Neural crest cell (in vitro differentiated cells): Measurements from ENCODE around the gene OR7G2. TPM values are rescaled to one million over a fixed set of nuclear protein-coding genes. Genes with fewer than 3 reads are reported as not detected.

Source experiments
- DNase-seq: peaks from one replicate; pipeline ENCODE4 v3.0.0; 2021; ENCODE audit warnings: low read depth, mixed read lengths, low spot score
- H3K27ac Mint-ChIP-seq: one replicate; pipeline ENCODE4 v1.8.0; 2021; ENCODE audit warnings: mild to moderate bottlenecking, mixed read lengths; ENCODE audit not compliant: unreplicated experiment
- H3K27me3 Mint-ChIP-seq: 2 replicates; pipeline ENCODE4 v1.8.0; 2021; ENCODE audit warnings: low read depth, mild to moderate bottlenecking, mixed read lengths
- H3K36me3 Mint-ChIP-seq: 2 replicates; pipeline ENCODE4 v1.8.0; 2021; ENCODE audit warnings: low read depth, mild to moderate bottlenecking, mixed read lengths
- H3K4me1 Mint-ChIP-seq: 2 replicates; pipeline ENCODE4 v1.8.0; 2021; ENCODE audit warnings: mixed read lengths
- H3K4me3 Mint-ChIP-seq: one replicate; pipeline ENCODE4 v1.8.0; 2021; ENCODE audit warnings: mild to moderate bottlenecking, mixed read lengths
- H3K9me3 Mint-ChIP-seq: 2 replicates; pipeline ENCODE4 v1.8.0; 2021; ENCODE audit warnings: mixed read lengths
- CTCF ChIP-seq: fragments of 200-600 bp; sonication (generic); conservative IDR thresholded peaks from 2 replicates; pipeline ENCODE4 v1.5.0; 2021; ENCODE audit warnings: antibody characterized with exemption, mild to moderate bottlenecking
- total RNA-seq: library from RNA; stranded (reverse); gene quantifications from 2 replicates; pipeline ENCODE4 v1.2.1, GENCODE V29; 2021

The OR7G2 gene
- total RNA-seq, 1 donor from 2014 or later: not detected

DNA sequence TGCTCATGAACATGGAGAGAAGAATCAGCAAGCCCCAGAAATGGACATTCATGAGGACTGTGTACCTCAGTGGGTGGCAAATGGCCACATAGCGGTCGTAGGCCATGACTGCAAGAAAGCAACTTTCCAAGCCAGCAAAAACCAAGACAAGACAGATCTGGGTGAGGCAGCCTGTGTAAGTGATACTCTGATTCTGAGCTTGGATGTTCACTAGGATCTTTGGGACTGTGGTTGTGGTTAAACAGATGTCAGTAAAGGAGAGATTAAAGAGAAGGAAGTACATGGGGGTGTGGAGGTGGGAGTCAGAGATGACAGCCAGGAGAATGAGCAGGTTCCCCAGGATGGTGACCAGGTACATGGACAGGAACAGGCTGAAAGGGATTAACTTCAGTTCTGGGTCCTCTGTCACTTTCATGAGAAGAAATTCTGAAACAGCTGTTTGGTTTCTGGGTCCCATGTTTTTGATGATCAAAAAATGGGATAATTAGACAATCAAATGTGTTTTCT is 8.1 kb upstream of the OR7G2 start, which contains the start of gene OR7G1:
Gene OR7G1, minus strand, starts transcription at position 457 of the 507 bp plus-strand sequence. Its CDS starts 0 bp downstream, at position 457.
- Mint-ChIP-seq H3K4me1 (no peaks in the 10 kb centered on the region), H3K4me3 (no peak within 1 kb of the TSS), H3K9me3 (peaks cover 5% of the 10 kb centered on the region), H3K36me3 (no peaks in the 10 kb centered on the region), H3K27ac (no peak within 1 kb of the TSS), H3K27me3 (peaks cover 45% of the 10 kb centered on the region)
- no peak for DNase-seq
- no peak for TF ChIP-seq CTCF

DNA sequence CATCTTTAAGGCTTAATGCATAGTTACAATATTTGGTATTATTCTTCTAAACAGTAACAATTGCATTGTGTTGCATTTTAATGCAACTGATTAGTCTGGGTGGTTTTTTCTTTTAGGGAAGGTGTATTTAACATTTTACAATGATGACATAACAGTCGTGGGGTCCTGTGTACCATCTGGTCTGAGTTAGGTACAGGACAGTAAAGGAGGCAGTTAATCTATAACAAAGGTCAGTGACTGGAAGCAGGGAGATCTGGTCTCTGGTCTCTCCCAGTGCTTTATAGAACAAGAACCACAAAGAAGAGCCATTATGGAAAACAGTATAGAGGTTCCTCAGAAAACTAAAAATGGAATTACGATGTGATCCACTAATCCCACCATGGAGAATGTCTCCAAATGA is 2.7 kb upstream of the OR7G2 start:
- no peaks in the 10 kb centered on the region for H3K4me1 Mint-ChIP-seq
- no peak overlapping the region for H3K4me3 Mint-ChIP-seq
- peaks cover 3% of the 10 kb centered on the region for H3K9me3 Mint-ChIP-seq
- H3K27ac Mint-ChIP-seq: no peak overlapping the region
- no peak for DNase-seq
- no peak for TF ChIP-seq CTCF
- H3K27me3 Mint-ChIP-seq: peaks cover 36% of the 10 kb centered on the region
- no peaks in the 10 kb centered on the region for H3K36me3 Mint-ChIP-seq

DNA sequence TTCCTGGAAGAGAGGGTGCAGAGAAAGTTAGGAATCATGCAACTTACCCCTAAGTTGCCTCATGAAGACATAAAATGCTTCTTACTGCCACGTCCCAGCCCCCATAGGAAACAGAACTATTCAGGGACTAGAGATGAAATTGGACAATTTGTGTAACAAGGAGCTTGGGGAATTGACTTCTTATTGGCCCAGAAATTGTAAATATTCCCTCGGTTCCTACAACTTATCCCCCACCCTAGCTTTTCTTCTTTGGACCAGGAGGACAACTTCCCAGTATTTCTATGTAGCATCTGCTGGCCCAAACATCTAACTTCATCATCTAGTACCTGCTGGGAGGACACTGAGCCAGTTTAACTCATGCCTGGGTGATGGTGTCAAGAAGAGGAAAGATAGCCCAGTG is 20.5 kb downstream of the OR7G2 start, which contains the start of gene OR1M1:
Gene OR1M1, plus strand, starts transcription at position 301 of the 400 bp plus-strand sequence. CDS start 6,184 bp downstream, outside the sequence.
- Mint-ChIP-seq H3K9me3 (no peaks in the 10 kb centered on the region), H3K4me1 (no peaks in the 10 kb centered on the region), H3K27ac (no peak within 1 kb of the TSS), H3K4me3 (no peak within 1 kb of the TSS), H3K36me3 (no peaks in the 10 kb centered on the region), H3K27me3 (peaks cover 40% of the 10 kb centered on the region)
- TF ChIP-seq CTCF: no peak
- DNase-seq: no peak

- Mint-ChIP-seq H3K4me1 (peaks cover 5% of the 10 kb centered on the region), H3K4me3 (no peak overlapping the region), H3K9me3 (no peaks in the 10 kb centered on the region), H3K27me3 (peaks cover 5% of the 10 kb centered on the region), H3K36me3 (no peaks in the 10 kb centered on the region), H3K27ac (no peak overlapping the region)
- TF ChIP-seq CTCF: no peak
- no peak for DNase-seq
Observed at GRCh38 chr19:9078651-9079050, 28.6 kb downstream of the OR7G2 start.

- H3K36me3 Mint-ChIP-seq: no peaks in the 10 kb centered on the region
- H3K27ac Mint-ChIP-seq: no peak overlapping the region
- no peak overlapping the region for H3K4me3 Mint-ChIP-seq
- no peak for DNase-seq
- H3K4me1 Mint-ChIP-seq: peaks cover 5% of the 10 kb centered on the region
- no peaks in the 10 kb centered on the region for H3K27me3 Mint-ChIP-seq
- TF ChIP-seq CTCF: no peak
- no peaks in the 10 kb centered on the region for H3K9me3 Mint-ChIP-seq
Observed at GRCh38 chr19:9076901-9077300, 30.4 kb downstream of the OR7G2 start.
